Activated CD8-positive, alpha-beta memory T cell treated with anti-CD3 and anti-CD28 coated beads for 4 hours (primary cell): ENCODE measurements around the gene CSNK2A3.
"Not testable (repeated sequence)": the region's sequence is repeated elsewhere in the genome, so short reads cannot be mapped to it uniquely, and the experiment has no call there.

Experiments
- DNase-seq, 2 donors: peaks; one replicate each; pipeline ENCODE4 v3.0.0-alpha.2; 2020; ENCODE audit warnings: low read depth in 2 of 2

The CSNK2A3 gene

GRCh38 chr11:11352878-11353277 lies at the start of gene CSNK2A3:
TSS of gene CSNK2A3 (minus strand) at chr11:11353250. CDS start at chr11:11353119, 131 bp downstream.
- DNase-seq: not testable (repeated sequence)

GRCh38 chr11:11401960-11402535 lies 49.0 kb upstream of the CSNK2A3 start:
- no peak for DNase-seq

DNA sequence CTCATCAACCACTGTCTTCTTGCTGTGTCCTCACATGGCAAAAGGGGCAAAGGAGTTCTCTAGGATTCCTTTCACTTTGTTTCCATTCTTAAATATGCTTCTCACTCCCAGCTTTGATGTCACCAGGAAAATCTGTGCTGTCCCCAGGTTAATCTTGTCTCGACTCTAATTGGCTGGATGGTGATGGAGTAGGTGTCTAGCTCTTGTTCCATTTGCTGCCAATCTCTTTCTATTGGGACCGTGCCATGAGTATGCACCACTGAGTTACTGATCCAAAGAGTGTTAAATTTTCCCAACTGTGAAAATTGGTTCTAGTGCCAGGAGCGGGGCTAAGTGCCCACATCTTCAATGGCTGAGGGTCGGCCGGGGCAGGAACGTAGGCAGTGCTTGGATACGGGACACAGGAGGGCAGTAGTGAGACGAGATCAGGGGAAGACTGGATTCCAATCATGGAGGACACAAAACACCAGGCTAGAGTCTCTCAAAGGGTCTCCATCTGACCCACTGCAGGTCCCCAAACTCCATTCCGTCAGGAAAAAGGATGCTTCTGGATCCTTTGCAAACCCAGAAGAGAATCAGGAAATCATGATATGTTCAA lies 47.7 kb upstream of the CSNK2A3 start:
- DNase-seq: no peak

- DNase-seq: no peak
These were observed 47.1 kb upstream of the CSNK2A3 start for GRCh38 chr11:11400121-11400520.

DNA sequence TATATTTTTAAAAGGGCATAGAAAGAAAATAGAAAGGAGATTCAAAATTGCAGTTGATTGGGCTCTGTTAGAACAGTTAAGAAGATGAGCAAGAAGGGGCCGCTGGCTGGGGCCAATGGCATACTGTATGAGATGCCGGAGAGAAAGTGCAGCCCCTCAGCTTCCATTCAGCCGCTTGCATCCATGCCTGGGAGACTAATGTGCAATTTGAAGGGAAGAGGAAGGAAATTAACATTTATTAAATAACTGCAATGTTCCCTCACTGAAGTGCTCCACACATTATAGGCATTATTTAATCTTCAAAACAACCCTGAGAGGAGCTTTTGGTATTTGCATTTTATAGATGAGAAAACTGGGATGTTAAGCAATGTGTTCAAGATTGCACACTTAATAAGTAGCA lies 44.7 kb upstream of the CSNK2A3 start:
- DNase-seq: no peak

DNA sequence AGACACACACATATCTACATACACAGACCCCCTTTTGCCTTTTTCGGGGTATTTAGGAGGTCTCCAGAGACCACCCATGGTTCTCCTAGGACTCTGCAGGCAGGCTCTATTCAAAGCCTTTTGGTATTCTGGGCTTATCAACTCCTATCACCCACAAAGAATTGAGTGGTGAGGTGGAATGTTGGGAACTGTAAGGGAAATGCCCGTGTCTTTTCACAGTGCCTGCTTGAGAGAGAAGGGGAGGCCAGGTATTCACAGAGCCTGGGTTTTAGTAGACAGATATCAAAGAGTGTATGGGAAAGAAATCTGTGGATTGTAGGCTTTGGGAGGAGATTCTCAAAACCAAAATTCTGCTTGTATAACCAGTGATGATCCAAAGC lies 44.0 kb upstream of the CSNK2A3 start:
- DNase-seq: no peak

DNA sequence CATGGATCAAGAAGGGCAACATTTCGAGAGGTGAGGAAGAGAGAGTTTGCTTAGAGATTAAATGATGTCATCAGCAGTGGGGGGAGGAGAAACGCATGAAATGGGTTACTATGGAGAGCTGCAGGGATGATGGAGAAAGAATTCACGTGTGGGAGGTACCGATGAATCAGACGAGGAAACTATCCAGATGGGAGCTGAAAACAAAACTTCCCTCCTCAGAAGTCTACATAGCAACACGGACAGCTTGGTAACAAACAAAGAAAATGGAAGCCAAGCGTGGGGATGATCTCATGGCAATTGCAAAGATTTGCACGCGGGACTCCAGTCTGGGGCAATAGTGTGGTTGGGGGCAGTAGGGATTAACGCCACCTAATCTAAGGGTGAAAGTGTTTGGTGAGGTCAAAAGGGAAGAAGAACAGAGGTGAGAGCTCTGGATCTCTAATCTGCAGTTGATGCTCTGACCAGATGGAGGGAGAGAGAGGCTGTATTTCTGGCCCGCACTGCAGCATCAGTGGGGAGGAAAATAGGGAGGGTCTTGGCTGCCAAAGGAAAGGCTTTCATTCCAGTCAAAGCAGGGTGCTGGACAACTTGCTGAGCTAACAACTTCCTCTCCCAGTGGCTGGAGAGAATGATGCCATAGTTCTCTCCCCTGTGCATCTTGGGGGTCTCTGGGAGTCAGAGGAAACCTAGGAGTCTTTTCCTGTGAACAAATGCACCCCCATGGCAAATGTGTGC lies 43.4 kb upstream of the CSNK2A3 start:
- no peak for DNase-seq

- DNase-seq: no peak
These were observed 42.1 kb upstream of the CSNK2A3 start for GRCh38 chr11:11395126-11395525.

- no peak for DNase-seq
These were observed 41.2 kb upstream of the CSNK2A3 start for GRCh38 chr11:11394241-11394640.

- no peak for DNase-seq
These were observed 38.9 kb upstream of the CSNK2A3 start for GRCh38 chr11:11391796-11392463.

DNA sequence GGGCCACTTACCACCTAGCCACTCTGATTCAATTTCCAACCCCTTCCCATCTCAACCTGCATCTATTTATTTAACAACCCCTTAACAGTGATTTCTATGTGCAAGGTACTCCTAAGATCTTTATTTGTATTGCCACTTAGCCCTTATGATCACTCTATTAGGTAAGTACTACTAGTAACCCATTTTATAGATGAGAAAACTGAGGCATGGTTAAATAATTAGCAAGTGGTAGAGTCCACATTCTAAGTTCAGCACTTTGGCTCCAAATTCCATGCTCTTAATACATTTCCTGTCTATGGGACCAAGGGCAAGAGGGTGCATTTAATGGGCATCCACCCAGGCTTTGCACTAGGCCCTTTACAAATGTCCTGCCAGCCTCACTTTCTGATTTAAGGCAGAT lies 38.1 kb upstream of the CSNK2A3 start:
- no peak for DNase-seq

DNA sequence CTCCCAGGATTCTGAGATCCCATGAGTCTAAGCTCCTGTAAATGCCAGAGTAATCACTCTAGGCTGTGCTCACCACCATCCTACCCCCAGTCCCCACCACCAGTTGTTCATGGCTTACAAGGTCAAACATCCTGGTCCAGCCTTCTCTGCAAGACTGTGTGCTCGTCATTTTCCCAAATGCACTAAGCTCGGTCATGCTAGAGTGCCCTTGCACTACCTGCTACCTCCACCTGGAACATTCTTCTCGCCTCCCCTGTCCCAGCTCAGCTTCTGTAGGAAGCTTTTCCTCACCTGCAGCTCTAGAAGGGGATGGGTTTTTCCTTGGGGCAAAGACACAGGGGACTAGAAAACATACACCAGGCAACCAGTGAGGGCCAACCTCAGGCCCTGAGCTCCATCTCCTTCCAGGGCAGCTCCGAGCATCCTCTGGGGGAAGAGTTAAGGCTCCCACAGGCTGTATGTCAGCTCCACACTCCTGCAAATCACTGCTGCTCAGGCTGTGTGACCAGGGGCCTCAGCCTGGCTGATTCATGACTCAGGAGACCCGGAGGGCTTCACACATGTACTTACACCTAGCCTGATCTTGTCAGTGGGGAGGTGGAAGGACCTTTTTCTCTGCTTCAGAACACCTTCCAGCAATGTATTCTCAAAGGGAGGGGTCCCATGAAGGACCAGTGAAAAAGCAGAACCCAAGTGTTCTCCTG lies 37.2 kb upstream of the CSNK2A3 start:
- DNase-seq: no peak

- no peak for DNase-seq
These were observed 36.2 kb upstream of the CSNK2A3 start for GRCh38 chr11:11389238-11389637.

- no peak for DNase-seq
These were observed 34.7 kb upstream of the CSNK2A3 start for GRCh38 chr11:11387622-11388305.

DNA sequence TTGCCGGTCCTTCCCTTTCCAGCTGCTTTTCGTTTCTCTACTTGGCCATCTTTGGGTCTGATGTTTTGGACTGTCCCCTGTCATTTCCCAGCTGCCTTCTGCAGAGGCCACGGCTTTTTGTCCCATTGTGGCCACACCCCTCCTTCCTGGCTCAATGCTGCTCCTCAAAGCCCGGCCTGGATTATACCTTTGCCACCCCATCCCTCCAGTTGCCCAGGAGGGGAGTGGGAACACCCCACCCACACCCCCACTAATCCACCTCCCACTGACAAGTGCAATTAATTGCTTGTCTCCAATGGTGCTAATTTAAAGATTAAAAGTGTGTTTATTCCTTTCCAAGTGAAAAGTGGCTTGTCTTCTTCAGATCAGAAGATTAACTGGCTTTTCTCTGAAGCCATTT lies 34.2 kb upstream of the CSNK2A3 start:
- no peak for DNase-seq

DNA sequence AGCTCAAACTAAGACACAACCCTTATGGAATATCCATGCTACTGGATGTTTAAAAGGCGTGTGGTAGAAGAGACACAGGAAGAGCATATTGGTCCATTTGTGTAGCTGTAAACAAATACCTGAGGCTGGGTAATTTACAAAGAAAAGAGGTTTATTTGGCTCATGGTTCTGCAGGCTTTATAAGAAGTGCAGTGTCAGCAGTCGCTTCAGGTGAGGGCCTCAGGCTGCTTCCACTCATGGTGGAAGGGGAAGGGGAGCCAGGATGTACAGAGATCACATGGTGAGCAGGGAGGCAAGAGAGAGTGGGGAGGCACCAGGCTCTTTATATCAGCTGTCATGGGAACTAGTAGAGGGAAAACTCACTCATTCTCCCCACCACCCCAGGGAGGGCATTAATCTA lies 31.8 kb upstream of the CSNK2A3 start:
- no peak for DNase-seq

GRCh38 chr11:11383995-11384394 lies 30.9 kb upstream of the CSNK2A3 start:
- DNase-seq: no peak

- DNase-seq: no peak
These were observed 29.9 kb upstream of the CSNK2A3 start for GRCh38 chr11:11382858-11383532.

DNA sequence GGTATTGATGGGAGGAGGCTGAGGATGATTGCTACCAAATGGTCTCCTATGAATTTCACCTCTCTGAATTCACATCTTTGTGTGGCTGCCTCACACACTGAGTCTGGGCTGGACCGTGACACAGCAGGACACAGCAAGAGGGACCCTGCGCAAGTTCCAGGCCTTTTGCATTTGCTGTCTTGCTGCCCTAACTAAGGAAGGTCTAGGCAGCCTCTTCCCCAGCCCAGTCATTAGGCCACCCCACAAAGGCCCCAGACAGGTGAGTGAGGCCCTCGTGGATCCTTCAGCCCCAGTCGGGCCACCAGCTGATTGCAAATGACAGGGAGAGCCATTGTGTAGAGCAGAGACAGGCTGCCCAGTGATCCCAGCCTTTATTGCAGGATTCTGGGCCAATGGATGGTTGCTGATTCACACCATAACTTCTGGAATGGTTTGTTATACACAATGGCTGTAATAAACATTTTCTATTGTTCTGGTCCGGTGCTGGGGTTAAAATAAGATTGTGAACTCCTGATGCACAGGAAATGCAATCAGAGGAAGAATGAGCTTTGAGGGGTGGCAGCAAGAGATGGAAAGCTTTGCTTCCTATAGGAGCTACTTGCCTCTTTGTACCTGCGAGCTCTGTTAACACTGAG lies 28.5 kb upstream of the CSNK2A3 start:
- no peak for DNase-seq

GRCh38 chr11:11380883-11381282 lies 27.8 kb upstream of the CSNK2A3 start:
- no peak for DNase-seq

GRCh38 chr11:11380340-11380739 lies 27.3 kb upstream of the CSNK2A3 start:
- no peak for DNase-seq
